ENCODE data around the gene MET.

DNA sequence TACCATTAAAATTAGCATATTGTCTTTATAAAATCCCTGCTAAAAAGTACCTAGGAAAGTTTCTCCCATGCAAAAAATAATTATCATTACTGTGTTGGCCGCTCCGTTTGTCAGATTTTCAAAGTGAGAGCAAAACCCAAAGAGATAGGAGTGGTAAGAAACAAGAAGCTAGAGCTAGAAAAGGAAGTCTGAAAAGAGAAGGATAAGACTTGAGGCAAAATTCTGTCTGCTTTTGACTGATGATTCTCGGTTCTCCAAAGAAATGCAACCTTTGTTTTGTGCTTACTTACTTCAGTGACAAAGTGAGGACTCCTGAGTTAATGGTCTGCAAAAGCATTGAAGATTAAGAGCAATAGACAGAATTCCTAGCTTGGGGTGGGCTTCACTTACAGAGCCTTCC, 157.0 kb downstream of the MET start:
- no peak for TF ChIP-seq CTCF (conservative IDR thresholded peaks at IDR 0.05 in 1 of 2, IDR thresholded peaks at IDR 0.05 in 1 of 2; ENCODE audit: extremely low read depth in 1 of 2, insufficient read depth in 1 of 2, low read depth in 1 of 2, low read length in 2 of 2)
- TF ChIP-seq EZH2 (IDR thresholded peaks at IDR 0.05; ENCODE audit: borderline replicate concordance, low read length) = no peak

Measured in mammary epithelial cell (primary cell).